Right atrium auricular region (tissue), 2 donors: ENCODE data around the gene B3GNT5. TPM values are rescaled to one million over a fixed set of nuclear protein-coding genes. Genes with fewer than 3 reads are reported as not detected.

ENCODE experiments used
- DNase-seq: peaks from one replicate; pipeline ENCODE4 v3.0.0-alpha.2; 2019; ENCODE audit warnings: low spot score
- H3K27ac ChIP-seq, 2 donors: fragments of 200-600 bp; sonication (generic); 1 replicate in 1 of 2; 2 replicates in 1 of 2; pipeline ENCODE4 v1.5.1; 2016 to 2019
- H3K27me3 ChIP-seq, 2 donors: fragments of 200-600 bp; sonication (generic); one replicate each; pipeline versions ENCODE4 v1.5.1 to v1.6.0; 2017 to 2019
- H3K36me3 ChIP-seq: fragments of 200-600 bp; sonication (generic); one replicate; pipeline ENCODE4 v1.5.1; 2016
- H3K4me1 ChIP-seq, 2 donors: fragments of 200-600 bp; sonication (generic); one replicate each; pipeline versions ENCODE4 v1.5.1 to v1.6.0; 2017 to 2019
- H3K4me3 ChIP-seq, 2 donors: fragments of 200-600 bp; sonication (generic); 1 replicate in 1 of 2; 2 replicates in 1 of 2; pipeline ENCODE4 v1.5.1; 2017 to 2019; ENCODE audit warnings: mild to moderate bottlenecking in 1 of 2, moderate library complexity in 1 of 2
- H3K9me3 ChIP-seq, 2 donors: fragments of 200-600 bp; sonication (generic); one replicate each; pipeline ENCODE4 v1.5.1; 2019
- total RNA-seq, 2 donors: library from RNA; depleted of rRNA; stranded (reverse); fragments of >200 nt; gene quantifications; one replicate each; pipeline ENCODE4 v1.1.0, GENCODE V29; 2016
- TF ChIP-seq, protein P1 (sequence below), 2 donors: fragments of 200-600 bp; sonication (generic); IDR thresholded peaks; one replicate each; pipeline ENCODE4 v1.5.1; 2019; ENCODE audit warnings: antibody characterized with exemption in 2 of 2

B3GNT5 gene
- total RNA-seq, 2 donors from 2014 or later, result 1.7 to 2.0 TPM

- TF ChIP-seq, protein P1, sequence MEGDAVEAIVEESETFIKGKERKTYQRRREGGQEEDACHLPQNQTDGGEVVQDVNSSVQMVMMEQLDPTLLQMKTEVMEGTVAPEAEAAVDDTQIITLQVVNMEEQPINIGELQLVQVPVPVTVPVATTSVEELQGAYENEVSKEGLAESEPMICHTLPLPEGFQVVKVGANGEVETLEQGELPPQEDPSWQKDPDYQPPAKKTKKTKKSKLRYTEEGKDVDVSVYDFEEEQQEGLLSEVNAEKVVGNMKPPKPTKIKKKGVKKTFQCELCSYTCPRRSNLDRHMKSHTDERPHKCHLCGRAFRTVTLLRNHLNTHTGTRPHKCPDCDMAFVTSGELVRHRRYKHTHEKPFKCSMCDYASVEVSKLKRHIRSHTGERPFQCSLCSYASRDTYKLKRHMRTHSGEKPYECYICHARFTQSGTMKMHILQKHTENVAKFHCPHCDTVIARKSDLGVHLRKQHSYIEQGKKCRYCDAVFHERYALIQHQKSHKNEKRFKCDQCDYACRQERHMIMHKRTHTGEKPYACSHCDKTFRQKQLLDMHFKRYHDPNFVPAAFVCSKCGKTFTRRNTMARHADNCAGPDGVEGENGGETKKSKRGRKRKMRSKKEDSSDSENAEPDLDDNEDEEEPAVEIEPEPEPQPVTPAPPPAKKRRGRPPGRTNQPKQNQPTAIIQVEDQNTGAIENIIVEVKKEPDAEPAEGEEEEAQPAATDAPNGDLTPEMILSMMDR (IDR thresholded peaks at IDR 0.05), result no peak
- H3K4me3 ChIP-seq, result no peak overlapping the region
- no peak overlapping the region for H3K27ac ChIP-seq
- no peak for DNase-seq
- no peaks in the 10 kb centered on the region for H3K9me3 ChIP-seq
- no peaks in the 10 kb centered on the region for H3K4me1 ChIP-seq
- no peaks in the 10 kb centered on the region for H3K36me3 ChIP-seq
- no peaks in the 10 kb centered on the region for H3K27me3 ChIP-seq
These were observed 19.1 kb upstream of the B3GNT5 start for GRCh38 chr3:183233966-183234365.

DNA sequence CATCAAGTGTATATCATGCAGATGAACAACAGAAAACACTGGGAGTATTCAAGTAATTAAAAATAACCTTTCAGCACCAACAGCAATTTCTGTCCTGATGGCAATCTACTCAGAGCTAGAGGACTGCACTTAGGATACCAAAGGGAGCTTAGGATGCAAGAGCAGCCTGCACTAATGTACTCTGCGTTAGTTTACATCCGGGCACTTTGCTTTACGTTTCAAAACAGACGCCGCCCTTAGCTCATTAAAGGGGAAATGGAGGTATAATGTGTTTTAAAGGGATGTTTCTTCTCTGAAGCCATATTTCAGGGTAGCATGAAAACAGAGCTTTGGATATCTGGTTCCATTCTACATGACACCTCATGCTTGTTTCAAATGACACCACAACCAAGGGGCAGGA lies 14.0 kb upstream of the B3GNT5 start:
- TF ChIP-seq, protein P1 (IDR thresholded peaks at IDR 0.05), result no peak
- DNase-seq, result no peak

DNA sequence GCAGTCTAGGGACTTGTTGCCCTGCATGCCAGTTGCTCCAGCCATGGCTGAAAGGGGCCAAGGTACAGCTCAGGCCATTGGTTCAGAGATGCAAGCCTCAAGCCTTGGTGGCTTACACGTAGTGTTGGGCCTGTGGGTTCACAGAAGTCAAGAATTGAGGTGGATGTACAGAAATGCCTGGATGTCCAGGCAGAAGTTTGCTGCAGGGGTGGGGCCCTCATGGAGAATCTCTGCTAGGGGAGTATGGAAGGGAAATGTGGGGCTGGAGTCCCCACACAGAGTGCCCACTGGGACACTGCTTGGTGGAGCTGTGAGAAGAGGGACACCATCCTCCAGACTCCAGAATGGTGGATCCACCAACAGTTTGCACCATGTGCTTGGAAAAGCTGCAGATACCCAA lies 10.6 kb upstream of the B3GNT5 start:
- H3K27me3 ChIP-seq, result no peaks in the 10 kb centered on the region
- H3K9me3 ChIP-seq, result peaks cover 0 to 9% of the 10 kb centered on the region in 2 donors
- TF ChIP-seq, protein P1 (IDR thresholded peaks at IDR 0.05), result no peak
- no peaks in the 10 kb centered on the region for H3K4me1 ChIP-seq
- no peaks in the 10 kb centered on the region for H3K36me3 ChIP-seq
- no peak for DNase-seq
- no peak overlapping the region for H3K4me3 ChIP-seq
- H3K27ac ChIP-seq, result no peak overlapping the region

More for the DNA sequence above, 14.0 kb upstream of the B3GNT5 start:
- Histone ChIP-seq H3K27ac (no peak overlapping the region), H3K4me3 (no peak overlapping the region), H3K4me1 (no peaks in the 10 kb centered on the region), H3K36me3 (no peaks in the 10 kb centered on the region), H3K27me3 (no peaks in the 10 kb centered on the region), H3K9me3 (peaks cover 0 to 9% of the 10 kb centered on the region in 2 donors)

DNA sequence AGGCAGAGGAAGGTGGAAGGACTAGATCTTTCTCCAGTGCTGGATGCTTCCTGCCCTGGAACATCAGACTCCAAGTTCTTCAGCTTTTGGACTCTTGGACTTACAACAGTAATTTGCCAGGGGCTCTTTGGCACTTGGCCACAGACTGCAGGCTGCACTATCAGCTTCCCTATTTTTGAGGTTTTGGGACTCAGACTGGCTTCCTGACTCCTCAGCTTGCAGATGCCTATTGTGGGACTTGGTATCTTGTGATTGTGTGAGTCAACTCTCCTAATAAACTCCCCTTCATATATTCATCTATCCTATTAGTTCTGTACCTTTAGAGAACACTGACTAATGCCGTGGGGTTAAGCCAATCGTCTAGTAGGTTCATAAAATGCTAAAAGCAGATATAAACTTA lies 8.8 kb upstream of the B3GNT5 start:
- Histone ChIP-seq H3K36me3 (no peaks in the 10 kb centered on the region), H3K27ac (no peak overlapping the region), H3K27me3 (no peaks in the 10 kb centered on the region), H3K9me3 (peaks cover 0 to 9% of the 10 kb centered on the region in 2 donors), H3K4me3 (no peak overlapping the region), H3K4me1 (no peaks in the 10 kb centered on the region)
- TF ChIP-seq, protein P1 (IDR thresholded peaks at IDR 0.05), result no peak
- no peak for DNase-seq

- TF ChIP-seq, protein P1 (IDR thresholded peaks at IDR 0.05), result no peak
- Histone ChIP-seq H3K4me1 (no peaks in the 10 kb centered on the region), H3K27me3 (no peaks in the 10 kb centered on the region), H3K4me3 (no peak overlapping the region), H3K9me3 (peaks cover 0 to 9% of the 10 kb centered on the region in 2 donors), H3K27ac (peak overlapping the region in 1 of 2 donors; percentile 23), H3K36me3 (no peaks in the 10 kb centered on the region)
- DNase-seq, result no peak
These were observed 8.0 kb upstream of the B3GNT5 start for GRCh38 chr3:183244981-183245476.

- Histone ChIP-seq H3K4me1 (no peaks in the 10 kb centered on the region), H3K36me3 (no peaks in the 10 kb centered on the region), H3K4me3 (no peak overlapping the region), H3K27me3 (no peaks in the 10 kb centered on the region), H3K9me3 (peaks cover 0 to 9% of the 10 kb centered on the region in 2 donors), H3K27ac (no peak overlapping the region)
- TF ChIP-seq, protein P1 (IDR thresholded peaks at IDR 0.05), result no peak
- no peak for DNase-seq
These were observed 6.0 kb upstream of the B3GNT5 start for GRCh38 chr3:183247011-183247589.
